Mucosa of gallbladder (tissue), 1 donor: ENCODE results near the gene SNRPB2. TPM values are rescaled to one million over a fixed set of nuclear protein-coding genes. Genes with fewer than 3 reads are reported as not detected.
A peak's percentile ranks its signal among the peaks of the same experiment; 100 is the strongest.

ENCODE experiments used
- DNase-seq: peaks from one replicate; pipeline ENCODE4 v3.0.0-alpha.2; 2020; ENCODE audit warnings: low spot score
- total RNA-seq: library from RNA; stranded (reverse); gene quantifications from one replicate; pipeline ENCODE4 v1.2.1, GENCODE V29; 2021
- donor health status: DM: no; HTN: no; CAD: no.

SNRPB2 gene
- 32.3 TPM for total RNA-seq

DNA sequence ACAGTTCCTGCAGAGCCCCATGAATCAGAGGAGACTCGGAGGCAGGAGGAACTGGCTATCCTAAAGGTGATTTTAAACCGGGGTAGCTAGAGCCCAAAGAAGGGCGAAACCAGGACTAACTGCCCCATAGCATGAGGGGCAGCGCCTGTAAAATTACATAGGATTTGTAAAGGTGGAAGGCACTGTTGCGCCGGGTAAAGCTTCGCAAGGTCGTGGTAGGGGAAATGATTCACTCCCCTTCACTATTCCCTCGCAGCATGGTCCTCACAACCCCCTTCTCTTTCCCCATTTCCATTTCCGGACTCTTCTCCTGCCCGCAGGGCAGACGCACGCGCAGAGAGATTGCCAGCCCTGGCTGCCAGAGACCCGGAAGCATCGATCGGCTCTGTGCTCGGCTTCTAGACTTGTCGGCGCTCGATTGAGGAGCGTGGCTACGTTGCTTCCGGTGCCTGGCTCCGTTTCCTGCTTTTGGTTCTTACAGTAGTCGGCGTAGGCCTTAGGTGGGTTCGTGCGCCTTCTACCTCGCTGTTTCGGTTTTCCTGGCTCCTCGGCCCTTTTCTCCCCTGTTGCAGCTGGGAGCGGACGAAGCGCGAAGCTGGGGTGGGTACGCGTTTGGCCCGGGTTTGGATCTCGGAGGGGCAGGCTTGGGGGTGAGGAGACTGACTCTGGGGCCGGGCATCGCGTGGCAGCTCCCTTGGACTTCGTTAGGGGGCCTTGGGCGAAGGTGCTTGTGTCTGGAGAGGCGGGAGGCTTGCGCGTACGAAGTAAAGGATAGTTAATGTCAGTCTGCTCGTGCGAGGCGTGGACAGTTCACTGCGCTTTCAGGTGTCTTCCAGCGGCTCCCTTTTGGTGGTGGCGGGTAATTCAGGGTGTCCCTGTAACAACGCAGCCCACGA lies at the start of gene SNRPB2:
SNRPB2 (plus strand) TSS at position 462 of the 896 bp plus-strand sequence. CDS start 1,677 bp downstream, outside the sequence.
- peak; percentile 96 for DNase-seq

GRCh38 chr20:16684416-16684815 lies 45.4 kb upstream of the SNRPB2 start:
- no peak for DNase-seq

GRCh38 chr20:16689906-16690305 lies 39.9 kb upstream of the SNRPB2 start:
- DNase-seq: no peak

GRCh38 chr20:16691381-16691780 lies 38.4 kb upstream of the SNRPB2 start:
- DNase-seq: no peak

- DNase-seq: no peak
These were observed 37.8 kb upstream of the SNRPB2 start for GRCh38 chr20:16692009-16692408.

DNA sequence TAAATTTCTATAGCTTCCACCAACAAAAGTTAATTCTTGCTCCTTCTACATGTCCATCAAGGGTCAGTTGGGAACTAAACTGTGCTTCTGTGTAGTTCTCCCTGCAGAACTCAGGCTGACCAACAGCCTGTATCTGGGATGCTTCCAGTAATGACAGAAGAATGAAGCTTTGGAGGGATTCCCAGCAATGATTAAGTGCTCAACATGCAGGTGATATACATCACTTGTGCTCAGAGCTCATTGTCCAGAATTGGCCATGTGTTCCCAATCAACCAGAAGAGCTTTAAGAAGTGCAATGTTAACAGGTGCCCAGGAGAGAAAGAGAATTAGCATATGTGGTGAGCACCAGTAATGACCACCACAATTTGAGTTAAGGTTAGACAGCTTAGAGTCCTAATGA lies 37.4 kb upstream of the SNRPB2 start:
- DNase-seq: no peak

- DNase-seq: no peak
These were observed 36.5 kb upstream of the SNRPB2 start for GRCh38 chr20:16693278-16693677.

- no peak for DNase-seq
These were observed 35.7 kb upstream of the SNRPB2 start for GRCh38 chr20:16694161-16694560.

DNA sequence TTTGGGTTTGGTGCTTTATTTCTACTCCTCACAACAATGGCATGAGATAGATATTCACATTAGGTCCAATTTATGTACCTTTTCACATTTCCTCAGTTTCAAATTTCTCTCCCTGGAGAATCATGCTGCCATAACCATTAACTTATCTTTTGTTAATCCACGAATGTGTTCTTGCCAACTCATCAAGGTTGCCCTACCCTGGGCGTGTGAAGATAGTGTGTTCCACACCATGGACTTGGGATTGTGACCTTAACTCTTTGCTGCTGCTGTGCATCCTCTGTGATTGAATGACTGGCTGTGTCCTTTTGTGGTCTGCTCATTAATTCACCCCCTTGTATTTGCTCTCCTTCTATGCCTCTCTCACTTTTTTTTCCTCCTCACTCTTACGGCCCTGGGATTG lies 34.2 kb upstream of the SNRPB2 start:
- DNase-seq: no peak

- DNase-seq: no peak
These were observed 30.5 kb upstream of the SNRPB2 start for GRCh38 chr20:16699293-16699692.

DNA sequence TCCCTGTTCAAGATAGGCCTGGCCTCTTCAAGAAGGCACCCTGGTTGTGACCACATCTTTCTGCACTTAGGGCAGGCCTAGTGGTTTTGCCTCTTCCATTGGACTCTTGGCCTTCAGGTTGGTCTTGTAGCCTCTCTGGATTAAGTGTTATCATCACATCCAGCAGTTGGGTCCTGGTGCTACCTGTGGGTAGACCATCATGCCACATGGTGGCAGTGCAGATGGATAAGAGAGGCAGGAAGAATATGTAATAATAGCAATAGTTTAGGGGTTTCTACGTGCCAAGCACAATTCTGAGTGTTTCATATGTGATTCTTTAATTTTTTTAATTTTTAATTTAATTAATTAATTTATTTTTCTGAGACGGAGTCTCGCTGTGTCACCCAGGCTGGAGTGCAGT lies 28.5 kb upstream of the SNRPB2 start:
- no peak for DNase-seq

GRCh38 chr20:16703570-16703969 lies 26.3 kb upstream of the SNRPB2 start:
- DNase-seq: no peak

DNA sequence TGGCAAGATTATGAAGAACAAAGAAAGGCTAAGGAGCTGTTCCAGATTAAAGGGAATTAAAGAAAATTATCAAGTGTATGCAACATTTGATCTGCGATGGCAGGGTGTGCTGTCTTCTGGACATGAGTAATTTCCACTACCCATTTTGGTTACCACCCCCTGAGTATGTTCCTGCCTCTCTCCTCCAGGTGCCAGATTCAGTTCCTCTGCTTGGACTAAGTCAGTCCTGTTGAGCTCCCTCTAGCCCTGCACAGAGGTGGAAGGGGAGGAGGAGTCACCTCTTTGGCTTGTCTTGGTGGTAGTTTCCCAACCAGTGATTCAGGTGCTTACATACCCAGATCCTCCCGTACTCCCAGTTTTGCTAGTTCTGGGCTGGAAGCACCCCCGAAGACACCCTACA lies 22.2 kb upstream of the SNRPB2 start:
- DNase-seq: no peak

GRCh38 chr20:16708602-16709001 lies 21.2 kb upstream of the SNRPB2 start:
- no peak for DNase-seq

- DNase-seq: no peak
These were observed 20.8 kb upstream of the SNRPB2 start for GRCh38 chr20:16709017-16709416.

- no peak for DNase-seq
These were observed 19.0 kb upstream of the SNRPB2 start for GRCh38 chr20:16710781-16711180.

GRCh38 chr20:16711661-16712258 lies 18.1 kb upstream of the SNRPB2 start:
- no peak for DNase-seq

GRCh38 chr20:16712511-16712947 lies 17.3 kb upstream of the SNRPB2 start:
- no peak for DNase-seq

DNA sequence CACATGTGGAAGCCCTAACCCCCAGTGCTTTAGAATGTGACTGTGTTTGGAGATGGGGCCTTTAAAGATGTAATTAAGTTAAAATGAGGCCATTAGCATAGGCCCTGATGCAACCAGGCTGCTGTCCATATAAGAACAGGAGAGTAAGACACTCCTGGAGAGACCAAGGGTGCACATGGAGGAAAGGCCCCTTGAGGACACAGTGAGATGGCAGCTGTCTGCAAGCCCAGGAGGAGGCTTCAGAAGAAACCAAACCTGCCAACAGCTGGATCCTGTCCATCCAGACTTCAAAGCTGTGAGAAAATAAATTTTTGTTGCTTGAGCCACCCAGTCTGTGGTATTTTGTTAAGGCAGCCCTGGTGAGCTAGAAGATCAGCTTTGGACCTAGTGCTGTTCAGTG lies 16.8 kb upstream of the SNRPB2 start:
- DNase-seq: no peak

DNA sequence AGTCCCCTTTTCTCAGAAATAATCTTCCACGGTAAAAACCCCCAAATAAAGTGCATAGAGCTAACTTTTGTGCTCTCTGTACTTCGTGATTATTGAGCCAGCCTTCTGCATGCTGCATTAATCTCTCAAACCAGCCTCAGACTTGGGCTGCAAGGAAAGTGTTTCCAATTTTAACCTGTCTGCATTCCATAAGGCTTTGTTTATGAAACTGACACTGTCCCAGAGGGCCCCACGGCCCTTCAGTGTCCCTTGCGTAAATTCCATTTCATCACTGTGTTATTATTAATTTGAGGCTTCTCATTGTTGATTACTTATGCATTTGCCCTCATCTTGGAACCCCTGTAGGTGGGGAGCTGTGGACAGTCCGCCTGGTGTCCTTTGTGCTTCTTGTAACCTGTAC lies 15.6 kb upstream of the SNRPB2 start:
- DNase-seq: no peak

DNA sequence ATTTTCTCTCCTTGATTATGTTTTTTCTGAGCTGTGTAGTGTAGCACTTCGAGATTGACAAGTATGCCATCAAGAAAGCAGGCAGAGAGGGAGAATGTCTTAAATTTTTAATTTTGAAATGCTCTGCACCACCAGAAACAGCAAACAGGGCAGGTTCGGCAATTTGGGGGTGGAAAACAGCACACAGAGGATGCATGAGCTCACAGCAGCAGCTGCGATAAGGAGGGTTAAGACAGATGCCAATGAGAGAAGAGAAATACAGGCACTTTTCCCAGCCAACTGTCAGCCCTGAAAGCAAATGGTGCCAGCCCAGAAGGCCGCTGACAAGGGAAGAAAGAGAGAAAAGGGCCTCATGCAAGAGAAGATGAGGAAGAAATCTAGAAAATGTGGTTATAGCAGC lies 15.1 kb upstream of the SNRPB2 start:
- DNase-seq: no peak

GRCh38 chr20:16719421-16719820 lies 10.4 kb upstream of the SNRPB2 start:
- DNase-seq: no peak

- DNase-seq: no peak
These were observed 746 bp upstream of the SNRPB2 start for GRCh38 chr20:16729080-16729479.
